Measurements from ENCODE around the gene SLC22A8.

Gene SLC22A8

DNA sequence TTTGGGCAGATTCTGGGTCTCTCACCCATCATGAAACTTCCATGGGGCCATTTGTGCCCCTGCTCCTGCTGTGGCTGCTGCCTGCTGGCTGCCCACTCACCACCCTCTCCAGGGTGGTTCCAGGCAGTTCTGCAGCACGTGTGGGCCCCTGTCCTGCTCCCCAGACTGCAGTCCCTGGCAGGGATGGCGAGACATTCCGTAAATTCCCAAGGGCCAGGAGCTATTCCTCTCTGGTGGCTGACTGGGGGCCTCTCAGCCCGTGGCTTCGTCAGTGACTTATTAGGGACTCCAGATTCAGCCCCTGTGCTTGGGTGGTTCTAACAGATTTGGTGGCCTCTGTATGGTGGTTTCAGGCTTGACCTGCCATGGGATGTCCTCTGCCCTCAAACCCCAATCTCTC is 3.9 kb upstream of the SLC22A8 start:
- no peak overlapping the region for H4K8ac ChIP-seq (ENCODE audit: low read depth, low read length)
- no peak for DNase-seq (ENCODE audit: low spot score)
- no peak overlapping the region for H3K9ac ChIP-seq (ENCODE audit: low read depth, low read length, poor library complexity)
- no peak overlapping the region for H3K14ac ChIP-seq (ENCODE audit: low read length)
- no peak overlapping the region for H4K91ac ChIP-seq (ENCODE audit: low read depth, low read length, poor library complexity)
- no CpG with 5 or more reads among the region's 5 CpGs for WGBS, 2 donors (ENCODE audit: extremely low coverage in 2 of 2, insufficient read length in 2 of 2, insufficient replicate concordance in 1 of 2)
- H3K4me3 ChIP-seq (ENCODE audit: low read length in 2 of 2): no peak overlapping the region
- H2AFZ ChIP-seq (ENCODE audit: low read length): no peak overlapping the region
- H3K23ac ChIP-seq (ENCODE audit: low read depth, low read length, poor library complexity): peak overlapping the region; percentile 33
- peaks cover 4 to 36% of the 10 kb centered on the region in 2 donors for H3K4me1 ChIP-seq (ENCODE audit: control insufficient read depth in 2 of 2, insufficient read depth in 1 of 2, low read depth in 1 of 2, low read length in 2 of 2)
- no peak overlapping the region for H2BK12ac ChIP-seq (ENCODE audit: low read length)
- H2AK5ac ChIP-seq (ENCODE audit: low read depth, low read length): peak overlapping the region; percentile 40
- H3K36me3 ChIP-seq (replicated peaks in 1 of 2; ENCODE audit: control insufficient read depth in 2 of 2, insufficient read depth in 2 of 2, low read length in 2 of 2): no peaks in the 10 kb centered on the region
- no peak overlapping the region for H3K4me2 ChIP-seq (ENCODE audit: insufficient read depth, low read length, poor library complexity, severe bottlenecking)
- peaks cover 2% of the 10 kb centered on the region for H3K79me1 ChIP-seq (ENCODE audit: low read depth, low read length)
- H3K27ac ChIP-seq (replicated peaks; ENCODE audit: low read length): no peak overlapping the region
- no peak overlapping the region for H3K4ac ChIP-seq (ENCODE audit: low read length)
- H2BK5ac ChIP-seq (ENCODE audit: low read length): no peak overlapping the region
- H2BK15ac ChIP-seq (ENCODE audit: low read length): peak overlapping the region; percentile 81
- H2BK120ac ChIP-seq (ENCODE audit: low read depth, low read length): no peak overlapping the region
- peak overlapping the region; percentile 78 for H3K18ac ChIP-seq (ENCODE audit: low read length)
- H3K9me3 ChIP-seq (replicated peaks in 1 of 2; ENCODE audit: control insufficient read depth in 2 of 2, insufficient read depth in 1 of 2, low read depth in 1 of 2, low read length in 2 of 2): peaks cover 0 to 2% of the 10 kb centered on the region in 2 donors
- H3K27me3 ChIP-seq (ENCODE audit: control insufficient read depth in 3 of 3, insufficient read depth in 3 of 3, low read depth in 1 of 3, low read length in 3 of 3): peaks cover 0 to 11% (median 3%) of the 10 kb centered on the region in 3 experiments

DNA sequence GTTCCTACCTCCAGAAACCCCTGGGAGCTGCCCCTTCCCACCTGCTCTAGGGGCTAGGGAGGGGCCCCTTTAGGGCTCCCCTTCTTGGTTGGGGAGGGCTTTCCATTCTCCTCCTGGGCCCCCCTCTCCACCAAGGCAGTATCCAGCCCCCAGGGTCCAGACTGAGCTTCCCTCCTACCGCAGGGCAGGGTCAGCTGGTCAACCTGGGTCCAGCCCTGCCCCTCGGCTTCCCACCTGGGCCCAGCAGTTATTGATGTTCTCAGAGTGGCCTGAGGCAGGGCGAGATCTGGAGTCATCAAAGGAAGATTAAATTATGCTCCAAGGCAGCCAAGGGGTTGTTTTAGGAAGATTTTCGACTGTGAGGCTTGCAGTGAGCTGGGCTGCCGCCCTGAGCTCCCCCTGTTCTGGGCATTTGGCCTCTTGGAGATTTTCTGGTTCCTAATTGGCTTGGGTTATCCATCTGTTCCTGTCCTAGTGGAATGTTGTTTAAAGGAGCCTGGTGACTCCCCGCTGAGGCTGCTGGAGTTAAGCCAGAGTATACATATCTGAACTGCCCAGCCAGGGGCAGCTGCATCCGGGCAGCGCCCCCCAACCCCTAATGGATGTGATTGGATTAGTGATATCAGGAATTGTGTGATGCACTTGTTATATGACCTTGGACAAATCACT is 1.8 kb upstream of the SLC22A8 start:
- Histone ChIP-seq H3K79me1 (ENCODE audit: low read depth, low read length) (peaks cover 2% of the 10 kb centered on the region), H3K23ac (ENCODE audit: low read depth, low read length, poor library complexity) (no peak overlapping the region), H3K36me3 (replicated peaks in 1 of 2; ENCODE audit: control insufficient read depth in 2 of 2, insufficient read depth in 2 of 2, low read length in 2 of 2) (no peaks in the 10 kb centered on the region), H3K4me1 (ENCODE audit: control insufficient read depth in 2 of 2, insufficient read depth in 1 of 2, low read depth in 1 of 2, low read length in 2 of 2) (peaks cover 0 to 30% of the 10 kb centered on the region in 2 donors), H3K27me3 (ENCODE audit: control insufficient read depth in 3 of 3, insufficient read depth in 3 of 3, low read depth in 1 of 3, low read length in 3 of 3) (peaks cover 0 to 5% (median 3%) of the 10 kb centered on the region in 3 experiments), H2BK5ac (ENCODE audit: low read length) (no peak overlapping the region), H2BK120ac (ENCODE audit: low read depth, low read length) (no peak overlapping the region), H3K14ac (ENCODE audit: low read length) (no peak overlapping the region), H2AFZ (ENCODE audit: low read length) (no peak overlapping the region), H3K9ac (ENCODE audit: low read depth, low read length, poor library complexity) (no peak overlapping the region), H2AK5ac (ENCODE audit: low read depth, low read length) (peak overlapping the region; percentile 83), H3K4me3 (ENCODE audit: low read length in 2 of 2) (no peak overlapping the region), H3K27ac (replicated peaks; ENCODE audit: low read length) (no peak overlapping the region), H3K4me2 (ENCODE audit: insufficient read depth, low read length, poor library complexity, severe bottlenecking) (no peak overlapping the region), H4K8ac (ENCODE audit: low read depth, low read length) (no peak overlapping the region), H3K4ac (ENCODE audit: low read length) (no peak overlapping the region), H4K91ac (ENCODE audit: low read depth, low read length, poor library complexity) (no peak overlapping the region), H3K9me3 (replicated peaks in 1 of 2; ENCODE audit: control insufficient read depth in 2 of 2, insufficient read depth in 1 of 2, low read depth in 1 of 2, low read length in 2 of 2) (peaks cover 0 to 2% of the 10 kb centered on the region in 2 donors), H3K18ac (ENCODE audit: low read length) (peak overlapping the region; percentile 68), H2BK12ac (ENCODE audit: low read length) (no peak overlapping the region), H2BK15ac (ENCODE audit: low read length) (no peak overlapping the region)
- no peak for DNase-seq (ENCODE audit: low spot score)
- no CpG with 5 or more reads among the region's 8 CpGs for WGBS, 2 donors (ENCODE audit: extremely low coverage in 2 of 2, insufficient read length in 2 of 2, insufficient replicate concordance in 1 of 2)

DNA sequence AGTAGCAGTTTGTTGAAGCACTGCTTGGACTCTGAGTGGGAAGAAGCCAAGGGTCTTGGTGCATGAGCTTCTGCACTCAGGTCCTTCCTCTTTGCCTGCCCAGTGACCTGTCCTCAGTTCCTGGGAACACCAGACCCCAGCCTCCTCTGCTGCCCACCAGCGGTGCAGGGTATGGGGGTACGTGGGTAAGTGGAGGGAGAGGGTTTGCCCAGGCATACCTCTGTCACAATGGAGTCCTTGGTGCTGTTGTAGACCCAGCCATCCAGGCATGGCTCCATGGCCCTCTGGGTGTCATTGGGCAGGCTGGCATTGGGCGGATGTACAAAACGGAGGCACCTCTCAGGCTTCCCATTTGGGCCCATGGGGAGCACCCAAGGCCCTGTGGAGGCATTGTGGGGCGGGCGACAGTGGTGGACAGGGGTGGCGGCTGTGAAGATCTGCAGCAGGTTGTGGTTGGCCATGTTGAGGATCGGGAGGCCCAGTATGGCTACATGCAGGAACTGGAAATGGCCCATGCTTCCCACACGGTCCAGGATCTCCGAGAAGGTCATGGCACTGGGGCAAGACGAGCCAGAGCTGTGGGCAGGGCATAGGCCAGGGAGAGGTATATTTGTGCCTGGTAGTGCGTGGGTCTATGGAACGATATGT is 1.1 kb downstream of the SLC22A8 start:
- Histone ChIP-seq H3K23ac (ENCODE audit: low read depth, low read length, poor library complexity) (no peak overlapping the region), H2AFZ (ENCODE audit: low read length) (no peak overlapping the region), H3K36me3 (replicated peaks in 1 of 2; ENCODE audit: control insufficient read depth in 2 of 2, insufficient read depth in 2 of 2, low read length in 2 of 2) (no peaks in the 10 kb centered on the region), H3K9me3 (replicated peaks in 1 of 2; ENCODE audit: control insufficient read depth in 2 of 2, insufficient read depth in 1 of 2, low read depth in 1 of 2, low read length in 2 of 2) (peaks cover 0 to 2% of the 10 kb centered on the region in 2 donors), H4K8ac (ENCODE audit: low read depth, low read length) (no peak overlapping the region), H3K4me1 (ENCODE audit: control insufficient read depth in 2 of 2, insufficient read depth in 1 of 2, low read depth in 1 of 2, low read length in 2 of 2) (peaks cover 0 to 23% of the 10 kb centered on the region in 2 donors), H2BK5ac (ENCODE audit: low read length) (no peak overlapping the region), H3K18ac (ENCODE audit: low read length) (peak overlapping the region; percentile 75), H2BK15ac (ENCODE audit: low read length) (peak overlapping the region; percentile 34), H3K27me3 (ENCODE audit: control insufficient read depth in 3 of 3, insufficient read depth in 3 of 3, low read depth in 1 of 3, low read length in 3 of 3) (peaks cover 0 to 7% (median 3%) of the 10 kb centered on the region in 3 experiments), H2BK12ac (ENCODE audit: low read length) (no peak overlapping the region), H3K4me2 (ENCODE audit: insufficient read depth, low read length, poor library complexity, severe bottlenecking) (no peak overlapping the region), H3K79me1 (ENCODE audit: low read depth, low read length) (peaks cover 2% of the 10 kb centered on the region), H2BK120ac (ENCODE audit: low read depth, low read length) (no peak overlapping the region), H3K14ac (ENCODE audit: low read length) (peak overlapping the region; percentile 91), H3K9ac (ENCODE audit: low read depth, low read length, poor library complexity) (no peak overlapping the region), H3K27ac (replicated peaks; ENCODE audit: low read length) (no peak overlapping the region), H3K4me3 (ENCODE audit: low read length in 2 of 2) (no peak overlapping the region), H3K4ac (ENCODE audit: low read length) (no peak overlapping the region), H2AK5ac (ENCODE audit: low read depth, low read length) (peak overlapping the region; percentile 66), H4K91ac (ENCODE audit: low read depth, low read length, poor library complexity) (no peak overlapping the region)
- no CpG with 5 or more reads among the region's 13 CpGs for WGBS, 2 donors (ENCODE audit: extremely low coverage in 2 of 2, insufficient read length in 2 of 2, insufficient replicate concordance in 1 of 2)
- no peak for DNase-seq (ENCODE audit: low spot score)

DNA sequence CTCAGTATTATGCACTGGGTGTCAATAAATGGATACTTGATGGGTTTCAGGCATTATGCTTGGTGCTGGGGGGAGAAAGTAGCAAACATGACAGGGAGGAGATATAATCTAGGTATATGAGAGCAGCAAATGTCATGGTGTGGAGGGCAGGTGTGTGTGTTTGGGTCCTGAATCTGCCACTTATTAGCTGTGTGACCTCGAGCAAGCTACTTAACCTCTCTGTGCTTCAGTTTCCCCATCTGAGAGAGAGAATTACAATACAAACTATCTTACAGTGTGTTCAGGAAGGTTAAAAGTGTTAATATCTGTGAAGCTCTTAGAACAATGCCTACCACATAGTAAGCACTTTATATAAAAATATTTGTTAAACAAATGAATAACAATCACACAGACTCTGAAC is 2.8 kb downstream of the SLC22A8 start:
- no peak overlapping the region for H2BK120ac ChIP-seq (ENCODE audit: low read depth, low read length)
- H2AK5ac ChIP-seq (ENCODE audit: low read depth, low read length): no peak overlapping the region
- no peak overlapping the region for H3K4me2 ChIP-seq (ENCODE audit: insufficient read depth, low read length, poor library complexity, severe bottlenecking)
- no peak overlapping the region for H3K23ac ChIP-seq (ENCODE audit: low read depth, low read length, poor library complexity)
- peaks cover 2% of the 10 kb centered on the region for H3K79me1 ChIP-seq (ENCODE audit: low read depth, low read length)
- no peak overlapping the region for H3K27ac ChIP-seq (replicated peaks; ENCODE audit: low read length)
- no peak overlapping the region for H4K91ac ChIP-seq (ENCODE audit: low read depth, low read length, poor library complexity)
- H3K9me3 ChIP-seq (replicated peaks in 1 of 2; ENCODE audit: control insufficient read depth in 2 of 2, insufficient read depth in 1 of 2, low read depth in 1 of 2, low read length in 2 of 2): peaks cover 0 to 2% of the 10 kb centered on the region in 2 donors
- H3K27me3 ChIP-seq (ENCODE audit: control insufficient read depth in 3 of 3, insufficient read depth in 3 of 3, low read depth in 1 of 3, low read length in 3 of 3): peaks cover 0 to 7% (median 3%) of the 10 kb centered on the region in 3 experiments
- no peak overlapping the region for H3K18ac ChIP-seq (ENCODE audit: low read length)
- H3K36me3 ChIP-seq (replicated peaks in 1 of 2; ENCODE audit: control insufficient read depth in 2 of 2, insufficient read depth in 2 of 2, low read length in 2 of 2): no peaks in the 10 kb centered on the region
- H4K8ac ChIP-seq (ENCODE audit: low read depth, low read length): no peak overlapping the region
- H2BK12ac ChIP-seq (ENCODE audit: low read length): no peak overlapping the region
- peaks cover 0 to 23% of the 10 kb centered on the region in 2 donors for H3K4me1 ChIP-seq (ENCODE audit: control insufficient read depth in 2 of 2, insufficient read depth in 1 of 2, low read depth in 1 of 2, low read length in 2 of 2)
- no peak overlapping the region for H2BK15ac ChIP-seq (ENCODE audit: low read length)
- DNase-seq (ENCODE audit: low spot score): no peak
- no peak overlapping the region for H3K14ac ChIP-seq (ENCODE audit: low read length)
- H3K9ac ChIP-seq (ENCODE audit: low read depth, low read length, poor library complexity): no peak overlapping the region
- WGBS, 2 donors (ENCODE audit: extremely low coverage in 2 of 2, insufficient read length in 2 of 2, insufficient replicate concordance in 1 of 2): no CpG with 5 or more reads among the region's 1 CpG
- H3K4me3 ChIP-seq (ENCODE audit: low read length in 2 of 2): no peak overlapping the region
- H3K4ac ChIP-seq (ENCODE audit: low read length): no peak overlapping the region
- H2AFZ ChIP-seq (ENCODE audit: low read length): no peak overlapping the region
- H2BK5ac ChIP-seq (ENCODE audit: low read length): no peak overlapping the region

All from neuronal stem cell (in vitro differentiated cells).